Measurements from ENCODE around the gene VGF. TPM values are rescaled to one million over a fixed set of nuclear protein-coding genes. Genes with fewer than 3 reads are reported as not detected.

The VGF gene
- total RNA-seq, 4 donors from 2014 or later = 1.3 to 2.3 TPM; not detected in 2

DNA sequence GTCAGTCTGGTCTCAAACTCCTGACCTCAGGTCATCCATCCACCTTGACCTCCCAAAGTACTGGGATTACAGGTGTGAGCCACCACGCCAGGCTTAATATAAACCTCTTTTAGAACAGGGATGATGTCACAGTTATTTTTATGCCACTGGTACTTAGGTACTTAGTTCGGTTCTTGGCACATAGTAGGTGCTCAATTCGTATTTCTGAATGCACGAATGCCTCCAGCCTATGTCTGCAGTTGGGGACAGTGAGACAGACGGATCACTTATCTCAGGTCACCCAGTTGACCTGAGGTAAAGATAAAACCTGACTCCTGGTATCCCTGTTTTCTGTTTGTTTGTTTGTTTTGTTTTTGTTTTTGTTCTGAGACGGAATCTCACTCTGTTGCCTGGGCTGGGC lies 20.8 kb upstream of the VGF start:
- no peak overlapping the region for H3K4me3 ChIP-seq (replicated peaks in 1 of 3)

GRCh38 chr7:101185258-101185839 lies 20.0 kb upstream of the VGF start:
- intact Hi-C loops (cut with DNase I) = no loop called here
- TF ChIP-seq POLR2A (IDR thresholded peaks at IDR 0.05) (no peak), CTCF (IDR thresholded peaks at IDR 0.05) (no peak)
- no peak overlapping the region for H3K4me3 ChIP-seq (replicated peaks in 1 of 3)
- DNase-seq = no peak
- WGBS, 2 donors = 50 to 61% methylated on average over 5 of the region's 5 CpGs
- peaks cover 8% of the 10 kb centered on the region for H3K27me3 ChIP-seq
- no peaks in the 10 kb centered on the region for H3K36me3 ChIP-seq
- H3K27ac ChIP-seq = no peak overlapping the region
- no peaks in the 10 kb centered on the region for H3K4me1 ChIP-seq
- H3K9me3 ChIP-seq = no peaks in the 10 kb centered on the region

More for the DNA sequence above, 20.8 kb upstream of the VGF start:
- H3K4me1 ChIP-seq = no peaks in the 10 kb centered on the region
- H3K27me3 ChIP-seq = peaks cover under 1% of the 10 kb centered on the region
- WGBS, 2 donors = 74 to 77% methylated on average over 6 of the region's 6 CpGs
- H3K36me3 ChIP-seq = no peaks in the 10 kb centered on the region
- DNase-seq = no peak
- H3K27ac ChIP-seq = no peak overlapping the region
- TF ChIP-seq CTCF (IDR thresholded peaks at IDR 0.05) (no peak), POLR2A (IDR thresholded peaks at IDR 0.05) (no peak)
- intact Hi-C loops (cut with DNase I) = no loop called here
- H3K9me3 ChIP-seq = no peaks in the 10 kb centered on the region

- Histone ChIP-seq H3K9me3 (no peaks in the 10 kb centered on the region), H3K36me3 (no peaks in the 10 kb centered on the region), H3K4me1 (peaks cover 0 to 14% of the 10 kb centered on the region in 2 donors), H3K4me3 (replicated peaks in 1 of 3) (no peak within 1 kb of the TSS), H3K27ac (no peak within 1 kb of the TSS), H3K27me3 (peaks cover 23% of the 10 kb centered on the region)
- DNase-seq = no peak
- TF ChIP-seq CTCF (IDR thresholded peaks at IDR 0.05) = no peak
- WGBS, 2 donors = 4 to 7% methylated on average over 7 to 42 of the region's 56 CpGs
- intact Hi-C loops (cut with DNase I) = no loop called here
Observed at GRCh38 chr7:101180130-101180755, 14.9 kb upstream of the VGF start, which contains the start of gene NAT16. Gene NAT16, minus strand, starts transcription at chr7:101180293. Its CDS starts 5,486 bp downstream, at chr7:101174807.

GRCh38 chr7:101179713-101180112 lies 14.3 kb upstream of the VGF start:
- Histone ChIP-seq H3K4me3 (replicated peaks in 1 of 3) (no peak overlapping the region), H3K27me3 (peaks cover 23% of the 10 kb centered on the region), H3K27ac (no peak overlapping the region), H3K9me3 (no peaks in the 10 kb centered on the region), H3K36me3 (no peaks in the 10 kb centered on the region), H3K4me1 (peaks cover 0 to 14% of the 10 kb centered on the region in 2 donors)
- WGBS, 2 donors = 8 to 20% methylated on average over 1 to 10 of the region's 27 CpGs
- intact Hi-C loops (cut with DNase I) = no loop called here
- TF ChIP-seq POLR2A (IDR thresholded peaks at IDR 0.05) = no peak
- no peak for DNase-seq

- WGBS, 2 donors = 1 to 2% methylated on average over 19 to 20 of the region's 20 CpGs
- Histone ChIP-seq H3K4me3 (replicated peaks in 1 of 3) (no peak overlapping the region), H3K9me3 (no peaks in the 10 kb centered on the region), H3K4me1 (peaks cover 0 to 15% of the 10 kb centered on the region in 2 donors), H3K36me3 (no peaks in the 10 kb centered on the region), H3K27me3 (peaks cover 28% of the 10 kb centered on the region), H3K27ac (no peak overlapping the region)
- TF ChIP-seq POLR2A (IDR thresholded peaks at IDR 0.05) = no peak
- no peak for TF ChIP-seq CTCF (IDR thresholded peaks at IDR 0.05)
- peak in 1 of 2 donors; percentile 5 for DNase-seq
- intact Hi-C loops (cut with DNase I) = no loop called here
Observed at GRCh38 chr7:101179117-101179516, 13.7 kb upstream of the VGF start.
